Prostate gland (tissue), 2 donors: Measurements from ENCODE around the gene EHBP1. TPM values are rescaled to one million over a fixed set of nuclear protein-coding genes. Genes with fewer than 3 reads are reported as not detected.

Experiments used
- DNase-seq: peaks from one replicate; pipeline ENCODE4 v3.0.0-alpha.2; 2019; ENCODE audit warnings: low spot score
- H3K27ac ChIP-seq, 2 donors: fragments of 200-600 bp; sonication (generic); 2 replicates each; pipeline ENCODE4 v1.5.1; 2017 to 2019
- H3K27me3 ChIP-seq: fragments of 200-600 bp; sonication (generic); replicated peaks from 2 replicates; pipeline ENCODE4 v1.5.1; 2019; ENCODE audit not compliant: insufficient read depth
- H3K36me3 ChIP-seq, 2 donors: fragments of 200-600 bp; sonication (generic); 1 replicate in 1 of 2; 2 replicates in 1 of 2; pipeline versions ENCODE4 v1.5.1 to v1.8.1; 2017 to 2019
- H3K4me1 ChIP-seq: fragments of 200-600 bp; sonication (generic); replicated peaks from 2 replicates; pipeline ENCODE4 v1.5.1; 2019
- H3K4me3 ChIP-seq, 2 donors: fragments of 200-600 bp; sonication (generic); 2 replicates each; pipeline ENCODE4 v1.5.1; 2017 to 2019
- H3K9me3 ChIP-seq: fragments of 200-600 bp; sonication (generic); 2 replicates; pipeline ENCODE4 v1.5.1; 2017
- CTCF ChIP-seq, 4 experiments: fragments of 200-600 bp in 2 of 4; fragments of 450-650 bp in 2 of 4; sonication (generic) in 2 of 4; IDR thresholded peaks; 1 replicate in 3 of 4; 2 replicates in 1 of 4; pipeline ENCODE4 v1.5.1; 2016 to 2019; ENCODE audit warnings: antibody characterized with exemption in 4 of 4, mild to moderate bottlenecking in 2 of 4, moderate library complexity in 2 of 4
- POLR2A ChIP-seq: fragments of 450-650 bp; IDR thresholded peaks from one replicate; pipeline ENCODE4 v1.6.1; 2016; ENCODE audit warnings: antibody characterized with exemption, mild to moderate bottlenecking
- POLR2AphosphoS5 ChIP-seq: sonication (generic); formaldehyde crosslinking; IDR thresholded peaks from one replicate; pipeline ENCODE4 v1.6.1; 2017; ENCODE audit warnings: antibody characterized with exemption
- WGBS: methylation state at CpG from one replicate; pipeline ENCODE4 v1.1.5; 2018; 5-methylcytosine and 5-hydroxymethylcytosine counted together
- intact Hi-C: fragments of 100-400 bp; cut with DNase I; formaldehyde crosslinking; loops from one replicate; pipeline ENCODE4 v1.14.2; 2022
- total RNA-seq, 2 donors: library from RNA; depleted of rRNA; stranded (reverse); fragments of >200 nt; gene quantifications; one replicate each; pipeline ENCODE4 v1.1.0, GENCODE V29; 2016

The EHBP1 gene
- total RNA-seq, 2 donors from 2014 or later, result 26.5 to 30.3 TPM

GRCh38 chr2:62894966-62895631, 189.6 kb downstream of the EHBP1 start:
- no peaks in the 10 kb centered on the region for H3K9me3 ChIP-seq
- TF ChIP-seq POLR2A (no peak), POLR2AphosphoS5 (no peak), CTCF (IDR thresholded peaks at IDR 0.05) (no peak)
- intact Hi-C loops, result no loop called here
- no peaks in the 10 kb centered on the region for H3K36me3 ChIP-seq
- H3K27ac ChIP-seq, result no peak overlapping the region
- no peak overlapping the region for H3K4me3 ChIP-seq
- WGBS, result 97% methylated on average over 2 of the region's 2 CpGs
- H3K4me1 ChIP-seq, result no peaks in the 10 kb centered on the region
- no peaks in the 10 kb centered on the region for H3K27me3 ChIP-seq
- DNase-seq, result no peak

GRCh38 chr2:62895632-62896009, 190.1 kb downstream of the EHBP1 start:
- Histone ChIP-seq H3K27ac (no peak overlapping the region), H3K27me3 (no peaks in the 10 kb centered on the region), H3K9me3 (no peaks in the 10 kb centered on the region), H3K36me3 (no peaks in the 10 kb centered on the region), H3K4me1 (no peaks in the 10 kb centered on the region), H3K4me3 (no peak overlapping the region)
- intact Hi-C loops, result no loop called here
- no peak for TF ChIP-seq CTCF (IDR thresholded peaks at IDR 0.05)
- no peak for TF ChIP-seq POLR2AphosphoS5
- no peak for TF ChIP-seq POLR2A
- no peak for DNase-seq

- no peaks in the 10 kb centered on the region for H3K27me3 ChIP-seq
- no peaks in the 10 kb centered on the region for H3K36me3 ChIP-seq
- TF ChIP-seq CTCF (IDR thresholded peaks at IDR 0.05) (no peak), POLR2AphosphoS5 (no peak), POLR2A (no peak)
- H3K4me3 ChIP-seq, result no peak overlapping the region
- intact Hi-C loops, result no loop called here
- no peak overlapping the region for H3K27ac ChIP-seq
- H3K9me3 ChIP-seq, result no peaks in the 10 kb centered on the region
- no peak for DNase-seq
- H3K4me1 ChIP-seq, result no peaks in the 10 kb centered on the region
Measured at GRCh38 chr2:62897187-62897827, 191.8 kb downstream of the EHBP1 start.

- DNase-seq, result no peak
- WGBS, result 96% methylated on average over 2 of the region's 2 CpGs
- TF ChIP-seq CTCF (IDR thresholded peaks at IDR 0.05) (no peak), POLR2A (no peak), POLR2AphosphoS5 (no peak)
- H3K4me3 ChIP-seq, result no peak overlapping the region
- no peak overlapping the region for H3K27ac ChIP-seq
- intact Hi-C loops, result no loop called here
- H3K9me3 ChIP-seq, result no peaks in the 10 kb centered on the region
- no peaks in the 10 kb centered on the region for H3K27me3 ChIP-seq
- no peaks in the 10 kb centered on the region for H3K4me1 ChIP-seq
- no peaks in the 10 kb centered on the region for H3K36me3 ChIP-seq
Measured at GRCh38 chr2:62904344-62904743, 198.8 kb downstream of the EHBP1 start.

GRCh38 chr2:62908145-62908544, 202.6 kb downstream of the EHBP1 start:
- H3K4me3 ChIP-seq, result no peak overlapping the region
- DNase-seq, result no peak
- intact Hi-C loops, result no loop called here
- H3K27ac ChIP-seq, result no peak overlapping the region
- H3K4me1 ChIP-seq, result no peaks in the 10 kb centered on the region
- no peak for TF ChIP-seq POLR2A
- no peak for TF ChIP-seq POLR2AphosphoS5
- no peak for TF ChIP-seq CTCF (IDR thresholded peaks at IDR 0.05)
- H3K27me3 ChIP-seq, result no peaks in the 10 kb centered on the region
- 81% methylated on average over 1 of the region's 1 CpG for WGBS
- no peaks in the 10 kb centered on the region for H3K9me3 ChIP-seq
- H3K36me3 ChIP-seq, result no peaks in the 10 kb centered on the region
